IMR-90 (cell line): ENCODE results near the gene ZDHHC17. TPM values are rescaled to one million over a fixed set of nuclear protein-coding genes. Genes with fewer than 3 reads are reported as not detected.

ENCODE experiments used
- ATAC-seq: fragments of 200-7000 bp; cut with Tn5 transposase; 2 replicates; pipeline ENCODE4 v1.9.1; 2020; ENCODE audit warnings: low read depth, mild to moderate bottlenecking, moderate library complexity
- BruUV-seq: library from RNA; stranded (reverse); fragments of 400-500 nt; replicated peaks from 2 replicates; lab custom pipeline; 2021; lab: Mats Ljungman, UMichigan
- CTCF ChIA-PET: fragments of 300-600 bp; formaldehyde crosslinking; extraction: SDS; loops from one replicate; lab custom pipeline; 2021; ENCODE audit warnings: antibody characterized with exemption; lab: Yijun Ruan, JAX
- POLR2A ChIA-PET: fragments of 300-600 bp; sonication (Branson Sonifier 250); formaldehyde crosslinking; loops from one replicate; lab custom pipeline; 2022; ENCODE audit warnings: antibody characterized with exemption; ENCODE audit not compliant: unreplicated experiment; lab: Charles Lee
- DNase-seq: peaks from one replicate; pipeline ENCODE4 v3.0.0; 2013
- H2AFZ ChIP-seq: replicated peaks from 2 replicates; pipeline ENCODE3; 2013; ENCODE audit warnings: low read length, mild to moderate bottlenecking; ENCODE audit not compliant: poor library complexity
- H2AK5ac ChIP-seq: 2 replicates; pipeline ENCODE4 v1.6.1; 2013; ENCODE audit warnings: low read depth, low read length, inconsistent platforms
- H2AK9ac ChIP-seq: replicated peaks from 2 replicates; pipeline ENCODE3; 2013; ENCODE audit warnings: mild to moderate bottlenecking, low read depth, low read length, moderate library complexity; ENCODE audit not compliant: poor library complexity
- H2BK120ac ChIP-seq: 2 replicates; pipeline ENCODE4 v1.6.1; 2013; ENCODE audit warnings: low read depth, low read length, inconsistent platforms
- H2BK15ac ChIP-seq: 3 replicates; pipeline ENCODE4 v1.6.1; 2013; ENCODE audit warnings: low read depth, low read length, inconsistent platforms
- H2BK20ac ChIP-seq: 2 replicates; pipeline ENCODE4 v1.6.1; 2013; ENCODE audit warnings: low read depth, mild to moderate bottlenecking, inconsistent platforms, low read length, moderate library complexity
- H2BK5ac ChIP-seq: 2 replicates; pipeline ENCODE4 v1.6.1; 2013; ENCODE audit warnings: mild to moderate bottlenecking, low read depth, low read length, inconsistent platforms; ENCODE audit not compliant: poor library complexity, severe bottlenecking
- H3K14ac ChIP-seq: replicated peaks from 2 replicates; pipeline ENCODE4 v1.6.1; 2013; ENCODE audit warnings: low read depth, low read length, inconsistent platforms
- H3K18ac ChIP-seq: 2 replicates; pipeline ENCODE4 v1.6.1; 2013; ENCODE audit warnings: low read depth, low read length, control low read depth
- H3K23ac ChIP-seq: 2 replicates; pipeline ENCODE4 v1.6.1; 2013; ENCODE audit warnings: low read depth, low read length, inconsistent platforms
- H3K27ac ChIP-seq: 2 replicates; pipeline ENCODE4 v1.5.1; 2013; ENCODE audit warnings: mild to moderate bottlenecking, control low read depth, low read length; ENCODE audit not compliant: insufficient read depth
- H3K27me3 ChIP-seq: 2 replicates; pipeline ENCODE4 v1.6.1; 2013; ENCODE audit warnings: low read length; ENCODE audit not compliant: control insufficient read depth, insufficient read depth
- H3K36me3 ChIP-seq: 2 replicates; pipeline ENCODE4 v1.6.1; 2013; ENCODE audit warnings: low read length, mixed read lengths; ENCODE audit not compliant: control insufficient read depth, insufficient read depth
- H3K4ac ChIP-seq: 2 replicates; pipeline ENCODE4 v1.6.1; 2013; ENCODE audit warnings: low read depth, low read length, inconsistent platforms
- H3K4me1 ChIP-seq: 2 replicates; pipeline ENCODE4 v1.6.1; 2013; ENCODE audit warnings: low read length, mixed read lengths; ENCODE audit not compliant: control insufficient read depth, insufficient read depth
- H3K4me2 ChIP-seq: 2 replicates; pipeline ENCODE4 v1.6.1; 2013; ENCODE audit warnings: low read depth, mild to moderate bottlenecking, control low read depth, low read length, moderate library complexity
- H3K4me3 ChIP-seq: 2 replicates; pipeline ENCODE4 v1.5.1; 2013; ENCODE audit warnings: low read depth, mild to moderate bottlenecking, control low read depth, low read length, moderate library complexity; ENCODE audit not compliant: insufficient read depth
- H3K56ac ChIP-seq: 2 replicates; pipeline ENCODE4 v1.6.1; 2013; ENCODE audit warnings: low read length, inconsistent platforms; ENCODE audit not compliant: insufficient read depth; ENCODE audit errors: extremely low read depth
- H3K79me1 ChIP-seq, 2 experiments: 2 replicates each; pipeline ENCODE4 v1.6.1; 2013; ENCODE audit warnings: low read length in 2 of 2, inconsistent platforms in 1 of 2, low read depth in 1 of 2
- H3K9ac ChIP-seq: 2 replicates; pipeline ENCODE4 v1.6.1; 2013; ENCODE audit warnings: low read depth, low read length, control low read depth
- H3K9me1 ChIP-seq: 2 replicates; pipeline ENCODE4 v1.6.1; 2013; ENCODE audit warnings: low read length, inconsistent platforms; ENCODE audit not compliant: insufficient read depth
- H3K9me3 ChIP-seq: 2 replicates; pipeline ENCODE4 v1.6.1; 2013; ENCODE audit warnings: low read length; ENCODE audit not compliant: control insufficient read depth, insufficient read depth
- H4K20me1 ChIP-seq: 2 replicates; pipeline ENCODE4 v1.6.1; 2013; ENCODE audit warnings: low read length, inconsistent platforms; ENCODE audit not compliant: insufficient read depth
- H4K5ac ChIP-seq: 2 replicates; pipeline ENCODE4 v1.6.1; 2013; ENCODE audit warnings: mild to moderate bottlenecking, low read depth, low read length, control low read depth
- H4K8ac ChIP-seq, 2 experiments: 2 replicates each; pipeline ENCODE4 v1.6.1; 2013; ENCODE audit warnings: low read depth in 2 of 2, low read length in 2 of 2, control low read depth in 1 of 2, inconsistent platforms in 1 of 2
- H4K91ac ChIP-seq: 2 replicates; pipeline ENCODE4 v1.6.1; 2013; ENCODE audit warnings: low read depth, low read length, inconsistent platforms; ENCODE audit not compliant: insufficient read depth
- BHLHE40 ChIP-seq: fragments of 150-350 bp; IDR thresholded peaks from 2 replicates; pipeline ENCODE4 v1.6.1; 2016; ENCODE audit warnings: mild to moderate bottlenecking, low read depth, low read length
- CEBPB ChIP-seq: IDR thresholded peaks from 2 replicates; pipeline ENCODE4 v1.6.1; 2012; ENCODE audit warnings: low read depth, low read length, improper control_type of control experiment
- CHD1 ChIP-seq: IDR thresholded peaks from 2 replicates; pipeline ENCODE4 v1.6.1; 2012; ENCODE audit warnings: low read depth, low read length, improper control_type of control experiment
- FOS ChIP-seq: fragments of 150-350 bp; IDR thresholded peaks from 2 replicates; pipeline ENCODE4 v1.6.1; 2016; ENCODE audit warnings: low read depth, low read length
- MAFK ChIP-seq: IDR thresholded peaks from 2 replicates; pipeline ENCODE4 v1.6.1; 2012; ENCODE audit warnings: low read depth, low read length, improper control_type of control experiment
- MAZ ChIP-seq: IDR thresholded peaks from 2 replicates; pipeline ENCODE4 v1.6.1; 2012; ENCODE audit warnings: low read depth, mild to moderate bottlenecking, low read length, improper control_type of control experiment, moderate library complexity, borderline replicate concordance
- MXI1 ChIP-seq: IDR thresholded peaks from 2 replicates; pipeline ENCODE4 v1.6.1; 2012; ENCODE audit warnings: low read depth, mild to moderate bottlenecking, low read length, moderate library complexity, borderline replicate concordance
- NFE2L2 ChIP-seq: fragments of 150-350 bp; IDR thresholded peaks from 2 replicates; pipeline ENCODE4 v1.6.1; 2016; ENCODE audit warnings: low read depth, mild to moderate bottlenecking, low read length
- RAD21 ChIP-seq: IDR thresholded peaks from 2 replicates; pipeline ENCODE4 v1.6.1; 2012; ENCODE audit warnings: low read length, improper control_type of control experiment
- RCOR1 ChIP-seq: IDR thresholded peaks from 2 replicates; pipeline ENCODE4 v1.6.1; 2012; ENCODE audit warnings: mild to moderate bottlenecking, low read length, improper control_type of control experiment; ENCODE audit not compliant: insufficient replicate concordance
- RFX5 ChIP-seq: IDR thresholded peaks from 2 replicates; pipeline ENCODE4 v1.8.0; 2012; ENCODE audit warnings: low read depth, mild to moderate bottlenecking, low read length, moderate library complexity
- SMC3 ChIP-seq: fragments of 150-350 bp; IDR thresholded peaks from 2 replicates; pipeline ENCODE4 v1.6.1; 2016; ENCODE audit warnings: low read depth, mild to moderate bottlenecking, antibody characterized with exemption, low read length, moderate library complexity
- WGBS, 2 experiments: methylation state at CpG; one replicate each; pipeline versions ENCODE4 v1.1.5 to v1.1.7; 2013; ENCODE audit warnings: missing lambda C conversion rate in 2 of 2; ENCODE audit not compliant: insufficient read length in 1 of 2; ENCODE audit errors: extremely low coverage in 2 of 2; 5-methylcytosine and 5-hydroxymethylcytosine counted together
- dilution Hi-C: fragments of 300-500 bp; cut with HindIII; formaldehyde crosslinking; loops from one replicate; pipeline ENCODE4 v1.14.3; 2018; ENCODE audit warnings: low sequenced_read_pairs; ENCODE audit not compliant: unreplicated experiment
- in situ Hi-C: fragments of 300-500 bp; cut with MboI; formaldehyde crosslinking; loops from 3 replicates; pipeline ENCODE4 v1.14.3; 2019; ENCODE audit warnings: low sequenced_read_pairs, inconsistent platforms, mixed read lengths
- intact Hi-C: fragments of 100-400 bp; cut with micrococcal nuclease; formaldehyde crosslinking; loops from 2 replicates; pipeline ENCODE4 v1.10.0; 2022
- polyA plus RNA-seq, 3 experiments: library from polyadenylated mRNA; depleted of rRNA; stranded (reverse); fragments of >200 nt; gene quantifications; 2 replicates each; pipeline ENCODE4 v1.2.3, GENCODE V29; 2012; ENCODE audit warnings: low replicate concordance in 1 of 3
- total RNA-seq: library from RNA; depleted of rRNA; stranded (reverse); fragments of >200 nt; gene quantifications from 2 replicates; pipeline ENCODE4 v1.2.3, GENCODE V29; 2012
- TF ChIP-seq, protein P1 (sequence below): fragments of 150-350 bp; IDR thresholded peaks from 2 replicates; pipeline ENCODE4 v1.6.1; 2017; ENCODE audit warnings: mild to moderate bottlenecking, antibody characterized with exemption, low read length, low read depth
- TF ChIP-seq, protein P2 (sequence below): conservative IDR thresholded peaks from 2 replicates; pipeline ENCODE4 v1.5.1; 2012; ENCODE audit warnings: mild to moderate bottlenecking, low read depth, low read length, improper control_type of control experiment

The ZDHHC17 gene
- total and polyA plus RNA-seq, 2 of the 4 experiments (the other 2 are of a cell fraction), result 23.3 to 125 TPM

DNA sequence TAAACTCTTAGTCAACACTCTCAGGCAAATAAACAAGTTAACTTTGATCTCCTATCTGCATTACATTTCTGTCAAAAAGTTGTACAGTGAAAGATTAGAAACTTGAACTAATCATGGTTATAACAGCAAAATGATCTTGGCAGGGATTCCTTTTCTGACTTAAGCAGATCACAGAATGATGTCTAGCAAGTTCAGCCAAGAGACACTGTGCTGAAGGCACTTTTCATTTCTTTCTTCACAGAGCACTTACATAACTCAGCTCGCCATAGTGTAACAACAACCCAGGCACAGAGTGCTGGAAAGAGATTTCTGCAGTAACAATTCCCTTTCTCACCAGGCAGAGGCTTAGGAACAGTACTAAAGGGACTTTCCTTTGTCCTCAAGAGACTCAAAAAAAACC lies 134.5 kb downstream of the ZDHHC17 start:
- Histone ChIP-seq H3K4me3 (no peak overlapping the region), H3K4ac (no peak overlapping the region), H2AFZ (no peak overlapping the region), H4K5ac (no peak overlapping the region), H2BK120ac (no peak overlapping the region), H2BK5ac (no peak overlapping the region), H3K27me3 (no peaks in the 10 kb centered on the region), H3K14ac (no peak overlapping the region), H4K8ac (no peak overlapping the region), H3K9me1 (no peaks in the 10 kb centered on the region), H2BK20ac (no peak overlapping the region), H3K9me3 (peaks cover 6% of the 10 kb centered on the region; the same call in 1 of the 2 replicates), H3K23ac (no peak overlapping the region), H4K91ac (no peak overlapping the region), H3K79me1 (no peaks in the 10 kb centered on the region), H3K27ac (no peak overlapping the region), H4K20me1 (no peaks in the 10 kb centered on the region), H3K56ac (no peak overlapping the region), H3K4me1 (no peaks in the 10 kb centered on the region), H3K36me3 (no peaks in the 10 kb centered on the region), H2BK15ac (no peak overlapping the region), H3K18ac (no peak overlapping the region), H2AK9ac (no peak overlapping the region), H3K4me2 (no peak overlapping the region), H3K9ac (no peak overlapping the region), H2AK5ac (no peak overlapping the region)
- 100% methylated on average over 1 of the region's 1 CpG; no CpG with 5 or more reads in 1 of the 2 experiments for WGBS, 2 experiments
- BruUV-seq, result no TSS peak
- DNase-seq, result no peak
- in situ Hi-C loops (no loop called here), dilution Hi-C loops (no loop called here), intact Hi-C loops (no loop called here)
- ChIA-PET CTCF (interaction anchor here (0.6 kb wide), 1 partner anchor 1031 kb away, joined by 5 read pairs; no protein-coding TSS in a partner anchor), POLR2A (no interaction called here)
- ATAC-seq, result no peak
- no peak for TF ChIP-seq MXI1
- TF ChIP-seq MAZ, result no peak
- no peak for TF ChIP-seq BHLHE40
- TF ChIP-seq, protein P1, sequence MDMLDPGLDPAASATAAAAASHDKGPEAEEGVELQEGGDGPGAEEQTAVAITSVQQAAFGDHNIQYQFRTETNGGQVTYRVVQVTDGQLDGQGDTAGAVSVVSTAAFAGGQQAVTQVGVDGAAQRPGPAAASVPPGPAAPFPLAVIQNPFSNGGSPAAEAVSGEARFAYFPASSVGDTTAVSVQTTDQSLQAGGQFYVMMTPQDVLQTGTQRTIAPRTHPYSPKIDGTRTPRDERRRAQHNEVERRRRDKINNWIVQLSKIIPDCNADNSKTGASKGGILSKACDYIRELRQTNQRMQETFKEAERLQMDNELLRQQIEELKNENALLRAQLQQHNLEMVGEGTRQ, result no peak
- no peak for TF ChIP-seq RCOR1
- no peak for TF ChIP-seq SMC3
- no peak for TF ChIP-seq MAFK
- no peak for TF ChIP-seq FOS
- TF ChIP-seq RAD21, result no peak
- no peak for TF ChIP-seq CEBPB
- no peak for TF ChIP-seq RFX5
- TF ChIP-seq NFE2L2, result no peak
- TF ChIP-seq, protein P2, sequence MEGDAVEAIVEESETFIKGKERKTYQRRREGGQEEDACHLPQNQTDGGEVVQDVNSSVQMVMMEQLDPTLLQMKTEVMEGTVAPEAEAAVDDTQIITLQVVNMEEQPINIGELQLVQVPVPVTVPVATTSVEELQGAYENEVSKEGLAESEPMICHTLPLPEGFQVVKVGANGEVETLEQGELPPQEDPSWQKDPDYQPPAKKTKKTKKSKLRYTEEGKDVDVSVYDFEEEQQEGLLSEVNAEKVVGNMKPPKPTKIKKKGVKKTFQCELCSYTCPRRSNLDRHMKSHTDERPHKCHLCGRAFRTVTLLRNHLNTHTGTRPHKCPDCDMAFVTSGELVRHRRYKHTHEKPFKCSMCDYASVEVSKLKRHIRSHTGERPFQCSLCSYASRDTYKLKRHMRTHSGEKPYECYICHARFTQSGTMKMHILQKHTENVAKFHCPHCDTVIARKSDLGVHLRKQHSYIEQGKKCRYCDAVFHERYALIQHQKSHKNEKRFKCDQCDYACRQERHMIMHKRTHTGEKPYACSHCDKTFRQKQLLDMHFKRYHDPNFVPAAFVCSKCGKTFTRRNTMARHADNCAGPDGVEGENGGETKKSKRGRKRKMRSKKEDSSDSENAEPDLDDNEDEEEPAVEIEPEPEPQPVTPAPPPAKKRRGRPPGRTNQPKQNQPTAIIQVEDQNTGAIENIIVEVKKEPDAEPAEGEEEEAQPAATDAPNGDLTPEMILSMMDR, result no peak
- TF ChIP-seq CHD1, result no peak
